NCI-H2196 treated with DMSO at 0.1 percent for 48 hours (cell line): ENCODE results near the gene MESP2.

Experiments
- DNase-seq: peaks from one replicate; lab custom pipeline; 2025; ENCODE audit not compliant: unreplicated experiment; lab: John Stamatoyannopoulos, UW

The MESP2 gene

GRCh38 chr15:89799011-89799911, 23.1 kb downstream of the MESP2 start:
- DNase-seq = no peak

- DNase-seq = no peak
Measured at GRCh38 chr15:89799918-89800498, 23.9 kb downstream of the MESP2 start.

- no peak for DNase-seq
Measured at GRCh38 chr15:89801471-89802195, 25.5 kb downstream of the MESP2 start.

GRCh38 chr15:89802231-89802928, 26.2 kb downstream of the MESP2 start:
- no peak for DNase-seq

- DNase-seq = no peak
Measured at GRCh38 chr15:89802986-89803824, 27.1 kb downstream of the MESP2 start.

GRCh38 chr15:89803941-89804800, 28.0 kb downstream of the MESP2 start:
- DNase-seq = no peak

- DNase-seq = no peak
Measured at GRCh38 chr15:89805241-89806209, 29.4 kb downstream of the MESP2 start.

- no peak for DNase-seq
Measured at GRCh38 chr15:89806210-89806558, 30.1 kb downstream of the MESP2 start.

GRCh38 chr15:89806559-89807550, 30.7 kb downstream of the MESP2 start:
- no peak for DNase-seq

- DNase-seq = no peak
Measured at GRCh38 chr15:89807689-89808088, 31.6 kb downstream of the MESP2 start.

GRCh38 chr15:89808160-89808870, 32.2 kb downstream of the MESP2 start:
- DNase-seq = no peak

GRCh38 chr15:89809093-89809786, 33.1 kb downstream of the MESP2 start:
- DNase-seq = no peak

- no peak for DNase-seq
Measured at GRCh38 chr15:89809787-89810148, 33.6 kb downstream of the MESP2 start.

- no peak for DNase-seq
Measured at GRCh38 chr15:89810837-89811236, 34.7 kb downstream of the MESP2 start.

- no peak for DNase-seq
Measured at GRCh38 chr15:89812011-89812846, 36.1 kb downstream of the MESP2 start.
